SIG-M5 (cell line): ENCODE data around the gene RELB.

ENCODE experiments used
- DNase-seq: peaks from one replicate; lab custom pipeline; 2025; lab: John Stamatoyannopoulos, UW

Gene RELB

GRCh38 chr19:45059258-45059965 lies 58.1 kb downstream of the RELB start:
- DNase-seq: no peak

GRCh38 chr19:45061965-45062364 lies 60.7 kb downstream of the RELB start:
- no peak for DNase-seq

GRCh38 chr19:45063851-45064801 lies 62.9 kb downstream of the RELB start:
- no peak for DNase-seq

GRCh38 chr19:45066921-45067661 lies 65.8 kb downstream of the RELB start:
- DNase-seq: no peak

GRCh38 chr19:45068041-45068440 lies 66.8 kb downstream of the RELB start:
- DNase-seq: no peak

- DNase-seq: no peak
Measured at GRCh38 chr19:45069056-45069455, 67.8 kb downstream of the RELB start.

GRCh38 chr19:45070214-45070613 lies 69.0 kb downstream of the RELB start:
- DNase-seq: no peak

- DNase-seq: no peak
Measured at GRCh38 chr19:45070861-45071544, 69.7 kb downstream of the RELB start.

GRCh38 chr19:45071545-45071938 lies 70.3 kb downstream of the RELB start:
- no peak for DNase-seq

- no peak for DNase-seq
Measured at GRCh38 chr19:45071969-45072790, 70.9 kb downstream of the RELB start.

GRCh38 chr19:45074744-45075300 lies 73.6 kb downstream of the RELB start:
- DNase-seq: no peak

GRCh38 chr19:45075301-45076028 lies 74.2 kb downstream of the RELB start:
- peak; percentile 50 for DNase-seq

GRCh38 chr19:45076029-45076850 lies 75.0 kb downstream of the RELB start, which contains the start of gene ZNF296:
ZNF296 (minus strand) TSS chr19:45076478; CDS start chr19:45076373, 105 bp downstream.
- no peak for DNase-seq

- no peak for DNase-seq
Measured at GRCh38 chr19:45076851-45077730, 75.8 kb downstream of the RELB start.

- no peak for DNase-seq
Measured at GRCh38 chr19:45078390-45079062, 77.3 kb downstream of the RELB start.

- no peak for DNase-seq
Measured at GRCh38 chr19:45079063-45079910, 78.0 kb downstream of the RELB start, which contains the start of gene GEMIN7. GEMIN7 (plus strand) TSS chr19:45079260; CDS start chr19:45090115, 10,855 bp downstream.
